ENCODE data around the gene SETD3. TPM values are rescaled to one million over a fixed set of nuclear protein-coding genes. Genes with fewer than 3 reads are reported as not detected.

Gene SETD3
- total and polyA plus RNA-seq, 10 of the 15 experiments (the other 5 are each of a cell fraction or from before 2014, with no cell fraction given), result 11.3 to 44.2 (median 36.5) TPM

- peaks cover 23 to 42% of the 10 kb centered on the region in 2 experiments for H3K36me3 ChIP-seq (ENCODE audit: control insufficient read depth in 2 of 2, insufficient read depth in 2 of 2, low read length in 1 of 2)
- ChIA-PET CTCF (no interaction called here), RAD21 (ENCODE audit: unreplicated experiment) (no interaction called here), POLR2A (no interaction called here), SMC1A (ENCODE audit: uncharacterized antibody, unreplicated experiment) (interaction anchor here (0.6 kb wide), 1 partner anchor 329 kb away, joined by 3 read pairs; no protein-coding TSS in a partner anchor)
- H3K79me2 ChIP-seq (ENCODE audit: control insufficient read depth, insufficient read depth, low read length), result no peaks in the 10 kb centered on the region
- H3K4me1 ChIP-seq (ENCODE audit: control insufficient read depth, insufficient read depth, low read length), result no peaks in the 10 kb centered on the region
- no peaks in the 10 kb centered on the region for H3K27me3 ChIP-seq (replicated peaks in 1 of 2; ENCODE audit: control insufficient read depth in 2 of 2, insufficient read depth in 2 of 2, low read length in 1 of 2)
- in situ Hi-C loops (cut with MboI) (no loop called here), intact Hi-C loops (cut with micrococcal nuclease; ENCODE audit: unreplicated experiment) (no loop called here)
- no peak overlapping the region for H3K9ac ChIP-seq (ENCODE audit: control insufficient read depth, insufficient read depth, low read length)
- no peaks in the 10 kb centered on the region for H3K9me3 ChIP-seq (replicated peaks; ENCODE audit: control insufficient read depth, insufficient read depth, low read length)
- H4K20me1 ChIP-seq (ENCODE audit: control insufficient read depth, insufficient read depth), result no peaks in the 10 kb centered on the region
- FAIRE-seq (no peak), DNase-seq (ENCODE audit: low read depth, low spot score) (no peak), ATAC-seq (no peak)
- 98% methylated on average over 3 of the region's 3 CpGs for WGBS (ENCODE audit: insufficient coverage, insufficient replicate concordance, low lambda C conversion rate, missing lambda C conversion rate)
- TF ChIP-seq ATF3 (IDR thresholded peaks at IDR 0.05; ENCODE audit: borderline replicate concordance, extremely low read depth, low read depth, low read length) (no peak), MTA2 (IDR thresholded peaks at IDR 0.05; ENCODE audit: low read depth) (no peak), BHLHE40 (IDR thresholded peaks at IDR 0.05; ENCODE audit: borderline replicate concordance in 1 of 2, low read depth in 2 of 2, low read length in 1 of 2) (no peak), RB1 (IDR thresholded peaks at IDR 0.05; ENCODE audit: borderline replicate concordance) (no peak), TBL1XR1 (IDR thresholded peaks at IDR 0.05; ENCODE audit: low read depth, low read length) (no peak), RELA (IDR thresholded peaks at IDR 0.05; ENCODE audit: borderline replicate concordance, partially characterized antibody) (no peak), USF2 (IDR thresholded peaks at IDR 0.05; ENCODE audit: borderline replicate concordance, low read depth, low read length) (no peak), RBBP5 (conservative IDR thresholded peaks at IDR 0.05) (no peak), SMC3 (IDR thresholded peaks at IDR 0.05; ENCODE audit: borderline replicate concordance, low read length) (no peak), HDGF (IDR thresholded peaks at IDR 0.05) (no peak)
- H3K27ac ChIP-seq (ENCODE audit: control insufficient read depth, insufficient read depth), result no peak overlapping the region
- no TSS peak for BruUV-seq (replicated peaks)
- no peak overlapping the region for H3K4me2 ChIP-seq (ENCODE audit: control insufficient read depth, insufficient read depth)
- H3K4me3 ChIP-seq, result no peak overlapping the region
- H2AFZ ChIP-seq (ENCODE audit: control insufficient read depth, low read depth, low read length), result no peak overlapping the region
These were observed 19.9 kb downstream of the SETD3 start for GRCh38 chr14:99460793-99461192.

Measured in GM12878 (cell line).